Umbilical cord (tissue), 2 donors: ENCODE results near the gene MZT2A. TPM values are rescaled to one million over a fixed set of nuclear protein-coding genes. Genes with fewer than 3 reads are reported as not detected.
"Not testable (repeated sequence)": the region's sequence is repeated elsewhere in the genome, so short reads cannot be mapped to it uniquely, and the experiment has no call there.

Experiments used
- DNase-seq: peaks from one replicate; pipeline ENCODE4 v3.0.0-alpha.2; 2015; ENCODE audit warnings: low spot score
- total RNA-seq: library from RNA; depleted of rRNA; stranded (reverse); fragments of >200 nt; gene quantifications from one replicate; pipeline ENCODE4 v1.2.3, GENCODE V29; 2014; ENCODE audit warnings: low replicate concordance; ENCODE audit not compliant: insufficient read depth

MZT2A gene
- total RNA-seq, 1 donor from 2014 or later, result 59.2 TPM

DNA sequence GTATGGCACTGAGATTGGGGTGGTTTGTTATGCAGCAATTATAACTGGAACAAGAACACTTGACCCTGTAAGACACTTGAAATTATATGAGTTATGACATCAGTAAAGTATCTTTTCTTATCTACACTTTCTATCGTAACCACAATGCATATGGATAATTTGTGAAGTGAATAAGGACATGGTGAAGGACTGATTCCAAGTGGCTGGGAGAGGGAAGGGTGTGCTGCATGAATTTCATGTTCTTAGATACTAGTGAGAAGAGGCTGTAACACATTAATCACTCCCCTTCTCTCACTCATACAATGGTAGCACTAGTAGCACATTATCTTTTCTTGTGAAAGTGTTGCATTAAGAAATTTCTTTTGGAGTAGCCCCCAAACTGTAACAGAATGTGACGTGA is 37.3 kb downstream of the MZT2A start:
- not testable (repeated sequence) for DNase-seq

DNA sequence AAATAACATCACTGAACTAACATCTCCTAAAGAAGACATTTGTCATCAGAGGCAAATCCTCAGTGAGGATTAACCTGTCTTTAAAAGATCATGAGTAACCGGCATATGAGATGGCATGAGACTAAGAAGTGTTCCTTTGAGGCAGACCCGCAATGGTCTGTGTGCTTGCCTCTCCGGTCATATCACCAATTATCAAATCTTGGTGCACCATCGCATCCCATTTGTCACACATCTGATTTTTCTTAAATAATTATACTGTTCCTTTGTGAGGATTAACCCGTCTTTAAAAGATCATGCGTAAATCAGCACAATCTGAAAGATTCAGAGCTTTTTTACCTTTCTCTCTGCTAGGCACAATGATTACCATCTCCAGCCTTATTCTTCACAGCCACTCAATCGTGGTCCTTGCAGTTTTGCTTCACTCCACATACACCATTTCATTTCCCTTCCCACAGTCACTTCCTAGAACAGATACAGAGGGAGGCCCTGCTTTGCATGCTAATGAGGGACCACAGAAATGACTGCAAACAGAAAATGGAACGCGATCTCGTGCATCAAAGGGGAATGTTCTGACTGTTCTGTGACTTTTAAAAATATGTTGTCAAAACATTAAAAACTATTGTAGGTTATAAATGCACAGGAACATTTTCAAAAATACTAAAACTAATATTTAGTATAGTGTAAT is 40.8 kb downstream of the MZT2A start:
- not testable (repeated sequence) for DNase-seq

DNA sequence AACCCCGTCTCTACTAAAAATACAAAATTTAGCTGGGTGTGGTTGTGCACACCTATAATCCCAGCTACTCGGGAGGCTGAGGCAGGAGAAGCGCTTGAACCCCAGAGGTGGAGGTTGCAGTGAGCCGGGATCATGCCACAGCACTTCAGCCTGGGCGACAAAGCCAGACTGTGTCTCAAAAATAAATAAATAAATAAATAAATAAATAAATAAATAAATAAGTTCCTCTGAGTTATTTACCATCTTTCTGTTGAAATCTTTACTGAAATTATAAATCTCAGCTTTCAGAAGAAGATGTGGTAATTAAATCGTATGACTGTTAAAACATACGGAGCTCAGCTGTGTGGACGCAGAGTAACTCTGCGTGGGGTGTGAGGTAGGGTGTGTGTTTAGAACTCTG is 44.2 kb downstream of the MZT2A start:
- DNase-seq, result not testable (repeated sequence)

DNA sequence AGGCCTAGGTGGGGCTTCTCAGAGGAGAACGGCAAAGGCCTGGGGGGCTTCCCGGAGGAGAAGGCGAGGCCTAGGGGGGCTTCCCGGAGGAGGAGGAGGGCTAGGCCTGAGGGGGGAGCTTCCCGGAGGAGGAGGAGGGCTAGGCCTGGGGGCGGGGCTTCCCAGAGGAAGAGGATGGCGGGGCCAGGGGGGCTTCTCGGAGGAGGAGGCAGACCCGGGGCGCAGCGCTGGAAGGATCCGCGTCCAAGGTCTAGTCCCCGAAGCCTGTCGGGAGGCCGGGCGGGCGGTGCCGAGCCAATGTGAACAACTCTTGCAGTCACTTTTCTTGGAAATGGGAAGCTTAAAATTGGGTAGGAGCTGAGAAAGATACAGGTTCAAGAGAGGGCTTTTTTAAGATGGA is 46.3 kb downstream of the MZT2A start:
- DNase-seq, result no peak

DNA sequence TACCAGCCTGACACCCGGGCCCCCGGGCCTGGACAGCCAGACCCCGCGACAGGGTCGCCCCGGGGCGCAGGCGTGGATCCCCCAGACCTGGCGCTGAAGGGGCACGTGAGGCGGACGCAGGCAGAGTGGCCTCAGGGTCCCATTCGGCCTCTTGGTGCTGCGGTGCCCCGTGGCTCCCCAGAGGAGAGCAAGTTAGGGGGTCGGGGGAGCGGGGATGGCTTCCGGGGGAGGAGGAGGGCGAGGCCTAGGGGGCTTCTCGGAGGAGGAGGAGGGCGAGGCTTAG is 46.7 kb downstream of the MZT2A start:
- DNase-seq, result not testable (repeated sequence)

DNA sequence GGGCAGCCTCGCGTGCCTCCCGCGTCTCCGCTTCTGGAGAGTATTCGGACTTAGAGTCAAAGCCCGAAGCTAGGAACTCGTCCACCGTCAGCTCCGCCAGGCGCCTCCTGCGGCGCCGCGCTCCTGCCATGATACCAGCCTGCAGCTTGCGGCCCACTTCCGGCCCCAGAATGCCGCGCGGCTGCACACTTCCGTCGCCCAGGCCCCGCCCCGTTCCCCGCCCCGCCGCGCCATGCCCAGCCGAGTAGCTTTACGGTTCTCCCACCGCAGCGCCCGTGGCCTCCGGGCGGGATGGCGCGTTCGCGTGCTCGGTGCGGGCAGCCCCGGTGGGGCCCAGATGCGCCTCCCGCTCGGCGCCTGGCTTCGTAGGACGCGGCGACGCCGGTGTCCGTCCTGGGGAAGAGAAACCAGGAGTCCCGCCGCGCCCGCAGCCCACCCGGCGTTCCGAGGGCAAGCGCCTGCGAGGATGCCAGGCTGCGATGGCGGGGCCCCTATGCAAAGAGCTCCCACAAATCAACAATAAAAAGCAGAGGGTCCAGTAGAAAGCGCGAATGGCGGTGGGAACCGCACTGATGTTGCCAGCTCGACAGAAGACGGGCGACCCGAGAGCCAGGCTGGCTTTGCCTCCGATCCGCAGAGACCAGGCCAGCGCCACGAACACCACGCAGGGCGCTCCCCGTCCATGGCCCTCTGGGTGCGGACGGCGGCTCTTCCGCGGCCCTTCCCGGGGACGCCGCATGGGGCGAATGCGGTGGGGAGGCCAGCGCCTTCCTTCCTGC is 47.3 kb downstream of the MZT2A start:
- DNase-seq, result not testable (repeated sequence)

DNA sequence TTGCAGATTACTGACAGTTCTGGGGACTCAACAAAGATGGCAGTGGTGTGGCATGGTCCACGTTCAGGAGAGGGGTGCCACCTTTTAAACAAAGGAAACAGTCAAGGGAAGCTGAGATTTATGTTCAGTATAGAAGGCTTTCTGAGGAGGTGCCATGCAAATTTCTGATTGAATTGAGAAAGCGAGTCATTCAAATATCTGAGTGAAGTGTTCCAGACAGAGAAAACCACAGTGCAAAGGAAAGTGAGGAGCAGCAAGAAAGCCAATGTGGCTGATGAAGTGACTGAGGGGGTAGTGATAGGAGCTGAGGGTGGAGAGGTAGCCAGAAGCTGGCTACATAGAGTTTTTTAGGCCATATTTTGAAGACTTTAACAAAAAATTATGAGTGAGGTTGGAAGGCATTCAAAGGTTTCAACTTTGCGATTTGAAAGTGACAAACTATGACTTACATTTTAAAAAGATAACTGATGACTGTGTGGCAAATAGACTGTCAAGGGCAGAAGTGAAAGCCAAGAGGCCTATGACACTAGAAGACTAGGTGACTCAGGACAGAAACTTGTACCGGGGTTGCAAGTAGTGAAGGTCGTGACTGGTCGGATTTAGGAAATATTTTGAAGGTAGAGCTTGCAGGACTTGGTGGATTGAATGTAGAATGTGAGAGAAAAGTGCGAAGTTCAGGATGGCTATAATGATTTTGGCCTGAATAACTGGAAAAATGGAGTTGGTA is 51.3 kb downstream of the MZT2A start:
- DNase-seq, result not testable (repeated sequence)

Other genes starting within 250 kb of the MZT2A start
- gene RAB6D, start 128.2 kb downstream of the MZT2A start, total RNA-seq, result 3.6 TPM
- 5.3 TPM for gene TUBA3D, start 16.3 kb downstream of the MZT2A start, total RNA-seq
- gene CCDC74A, start 35.5 kb upstream of the MZT2A start, total RNA-seq, result not detected